ENCODE data around the gene PLA2G15.

The PLA2G15 gene

DNA sequence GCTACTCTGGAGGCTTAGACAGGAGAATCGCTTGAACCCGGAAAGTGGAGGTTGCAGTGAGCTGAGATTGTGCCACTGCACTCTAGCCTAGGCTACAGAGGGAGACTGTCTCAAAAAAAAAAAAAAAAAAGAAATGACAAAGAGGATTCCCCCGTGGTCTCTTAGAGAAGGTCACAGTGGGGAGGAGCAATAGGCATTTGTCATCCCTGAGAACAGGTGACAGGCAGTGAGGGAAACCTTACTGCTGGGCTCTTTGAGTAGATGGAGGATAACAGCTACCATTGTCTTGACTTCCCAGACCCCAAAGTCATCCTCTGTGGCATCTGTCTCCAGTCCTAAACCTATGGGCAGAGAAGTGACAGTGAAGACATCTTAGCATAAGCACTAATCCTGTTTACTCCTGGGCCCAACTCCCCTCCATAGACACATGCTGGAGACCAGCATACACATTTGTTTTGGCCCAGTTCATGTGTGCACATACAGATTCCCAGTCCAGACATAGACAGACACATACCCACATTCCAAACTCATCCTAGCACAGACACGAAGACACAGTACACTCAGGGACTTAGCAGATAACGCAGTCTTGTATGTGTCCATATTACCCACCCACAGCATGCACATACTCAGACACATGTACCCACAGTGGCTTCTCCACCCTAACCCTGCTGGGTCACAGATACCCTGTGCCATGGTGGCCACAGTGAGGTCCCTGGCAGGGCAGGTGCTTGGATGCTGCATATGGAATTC lies 11.9 kb upstream of the PLA2G15 start:
- DNase-seq: no peak

DNA sequence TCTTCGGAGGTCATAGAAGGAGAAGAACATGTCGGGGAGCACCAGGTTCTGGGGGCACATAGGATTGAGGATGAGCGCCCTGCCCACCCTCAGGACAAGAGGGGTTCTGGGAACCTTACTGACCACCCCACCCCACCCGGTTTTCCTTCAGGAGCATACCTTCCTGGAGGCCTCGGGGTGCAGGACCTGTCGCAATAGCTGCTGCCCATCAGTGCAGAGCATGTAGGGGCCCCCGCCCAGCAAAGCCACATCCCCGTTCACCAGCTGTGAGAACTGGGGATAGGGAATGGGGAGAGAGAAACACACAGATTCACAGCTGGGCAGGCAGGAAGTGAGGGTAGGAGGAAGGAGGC lies 11.4 kb upstream of the PLA2G15 start:
- DNase-seq: no peak

DNA sequence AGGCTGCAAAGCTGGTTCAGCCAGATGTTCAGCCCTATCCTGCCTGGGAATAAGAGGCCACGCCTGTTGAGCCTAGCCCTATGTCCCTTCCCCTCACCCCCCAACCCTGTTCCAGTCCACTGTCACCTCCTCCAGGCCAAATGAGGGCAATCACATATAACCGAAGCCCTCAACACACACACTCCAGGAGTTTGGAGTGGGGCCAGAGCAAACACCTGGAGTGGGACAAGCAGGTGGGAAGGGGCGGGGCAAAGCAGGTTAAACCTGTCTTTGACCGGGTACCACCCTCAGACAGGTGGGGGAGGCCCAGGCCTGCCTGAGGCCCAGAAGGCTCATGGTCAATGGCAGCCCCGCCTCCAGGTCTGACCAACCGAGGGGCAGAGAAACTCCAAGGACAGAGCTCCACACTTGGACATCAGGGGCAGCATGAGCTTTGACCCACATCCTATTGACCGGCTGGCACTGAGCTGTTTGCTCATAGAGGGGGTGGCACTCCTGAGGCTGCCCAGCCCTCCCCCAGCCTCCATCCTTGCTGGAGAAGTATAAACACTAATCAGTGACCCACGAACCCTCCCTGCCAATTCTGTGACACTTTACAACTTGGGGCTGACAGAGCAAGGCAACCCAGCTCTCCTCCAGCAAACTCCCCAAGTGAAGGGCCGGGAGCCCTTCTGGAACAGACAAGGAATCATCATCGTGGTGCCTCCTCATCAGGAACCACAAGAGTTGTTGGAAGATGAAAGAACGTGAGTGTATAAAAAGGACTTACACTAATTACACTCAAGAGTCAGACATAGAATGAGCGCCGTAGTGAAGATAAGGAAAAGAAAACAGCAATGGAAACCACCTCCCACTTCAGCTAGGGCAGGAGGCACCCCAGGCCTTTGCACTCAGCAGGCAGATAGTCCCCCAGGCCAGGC lies 10.7 kb upstream of the PLA2G15 start:
- peak; percentile 96 for DNase-seq

DNA sequence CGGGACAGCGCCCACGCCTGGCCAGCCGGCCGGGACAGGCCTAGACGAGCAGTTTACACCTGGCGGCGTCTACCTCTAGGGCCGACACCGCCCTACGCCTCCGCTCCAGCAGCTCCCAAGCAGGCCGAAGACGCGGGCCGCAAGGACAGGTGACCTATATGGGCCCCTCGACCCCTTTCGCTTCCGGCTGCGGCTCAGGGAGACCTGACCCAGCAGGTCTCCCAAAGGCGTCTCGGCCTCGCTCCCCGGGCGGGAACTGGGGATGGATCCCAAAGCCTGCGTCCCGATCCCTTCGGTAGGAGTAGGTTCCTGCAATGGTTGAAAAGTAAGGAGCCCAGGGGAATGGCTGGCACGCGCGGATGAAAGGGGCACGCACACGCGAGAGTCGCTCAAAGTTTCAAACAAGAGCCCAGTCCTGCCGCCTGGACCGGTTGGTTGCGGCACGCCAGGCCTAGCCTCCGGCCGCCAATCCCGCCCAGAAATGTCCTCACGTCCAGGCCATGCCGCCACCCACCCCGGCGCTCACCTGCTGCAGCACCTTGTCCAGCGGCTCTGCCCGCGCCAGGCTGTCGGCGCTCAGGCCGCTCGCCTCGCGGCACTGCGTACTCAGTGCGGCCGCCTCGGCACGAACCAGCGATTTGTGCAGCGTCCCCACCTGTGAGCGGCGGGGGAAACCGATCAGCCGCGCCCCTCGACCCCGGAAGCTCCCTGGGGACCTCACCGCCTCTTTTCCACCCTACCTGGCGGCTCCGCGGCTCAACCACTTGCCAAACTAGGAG lies 9.9 kb upstream of the PLA2G15 start:
- no peak for DNase-seq

DNA sequence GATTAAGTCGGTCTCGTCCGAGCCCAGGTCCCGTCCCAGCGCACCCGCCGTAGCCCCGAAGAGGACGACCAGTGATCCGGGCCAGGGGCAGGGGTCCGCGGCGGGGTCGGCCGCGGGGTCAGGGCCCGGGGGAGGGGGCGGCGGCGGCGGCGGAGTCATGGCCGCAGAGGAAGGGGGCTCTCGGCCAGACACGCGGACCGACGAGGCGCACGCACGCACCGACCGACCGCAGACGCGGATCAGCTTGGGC lies 9.4 kb upstream of the PLA2G15 start, which contains the start of gene ESRP2:
TSS of gene ESRP2 (minus strand) at position 241 of the 250 bp plus-strand sequence. CDS start at position 159, 82 bp downstream.
- DNase-seq: no peak

DNA sequence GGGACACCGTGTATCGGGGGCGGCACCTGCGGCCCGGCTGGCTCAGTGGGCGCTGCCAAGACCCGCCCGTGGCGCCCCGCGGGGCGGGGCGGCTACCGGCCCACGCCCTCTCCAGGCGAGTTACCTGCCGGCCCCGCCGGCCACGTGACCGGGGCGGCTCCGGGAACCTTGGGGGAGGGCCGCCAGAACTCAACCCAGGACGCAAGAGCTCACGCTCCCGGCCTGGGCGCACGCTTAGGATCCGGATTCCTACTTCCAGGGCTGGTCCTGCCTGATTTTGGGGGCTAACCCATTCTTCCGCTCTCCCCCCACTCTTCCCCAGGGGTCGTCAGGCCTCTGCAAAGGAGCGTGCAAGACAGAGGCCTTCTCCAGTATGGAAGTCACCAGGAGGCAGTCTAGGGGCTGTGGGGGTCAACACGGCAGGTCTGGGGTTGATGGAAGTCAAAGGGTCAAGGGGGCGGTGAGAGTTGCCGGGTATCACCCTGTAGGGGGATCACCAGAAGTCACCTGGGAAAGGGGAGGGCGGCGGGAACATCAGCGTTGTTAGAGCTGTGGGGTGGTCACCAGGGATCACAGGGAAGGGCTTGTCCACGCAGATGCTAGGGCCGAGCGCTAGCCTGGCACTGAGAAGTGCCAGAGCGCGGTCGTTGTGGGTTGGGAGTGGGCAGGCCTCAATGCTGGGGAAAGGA lies 8.9 kb upstream of the PLA2G15 start:
- peak; percentile 76 for DNase-seq

DNA sequence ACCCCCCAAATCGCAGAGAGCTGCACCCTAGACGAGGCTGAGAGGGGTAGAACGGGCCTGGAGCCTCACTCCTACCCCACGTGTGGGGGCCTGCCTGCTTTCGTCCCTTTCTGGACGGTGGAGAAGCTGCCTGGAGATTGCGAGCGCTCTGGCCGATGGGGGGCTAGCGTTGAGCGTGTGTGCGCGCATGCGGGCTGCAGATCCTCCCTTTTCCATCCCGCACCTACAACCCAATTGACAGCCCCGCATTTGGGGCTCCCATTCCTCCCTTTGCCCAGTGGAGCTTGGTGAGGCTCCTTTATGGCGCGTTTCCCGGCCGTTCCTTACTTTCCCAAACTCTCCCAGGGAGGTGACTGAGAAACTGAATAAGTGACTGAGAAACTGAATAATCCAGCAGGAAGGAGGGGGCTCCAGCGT lies 8.3 kb upstream of the PLA2G15 start:
- DNase-seq: no peak

DNA sequence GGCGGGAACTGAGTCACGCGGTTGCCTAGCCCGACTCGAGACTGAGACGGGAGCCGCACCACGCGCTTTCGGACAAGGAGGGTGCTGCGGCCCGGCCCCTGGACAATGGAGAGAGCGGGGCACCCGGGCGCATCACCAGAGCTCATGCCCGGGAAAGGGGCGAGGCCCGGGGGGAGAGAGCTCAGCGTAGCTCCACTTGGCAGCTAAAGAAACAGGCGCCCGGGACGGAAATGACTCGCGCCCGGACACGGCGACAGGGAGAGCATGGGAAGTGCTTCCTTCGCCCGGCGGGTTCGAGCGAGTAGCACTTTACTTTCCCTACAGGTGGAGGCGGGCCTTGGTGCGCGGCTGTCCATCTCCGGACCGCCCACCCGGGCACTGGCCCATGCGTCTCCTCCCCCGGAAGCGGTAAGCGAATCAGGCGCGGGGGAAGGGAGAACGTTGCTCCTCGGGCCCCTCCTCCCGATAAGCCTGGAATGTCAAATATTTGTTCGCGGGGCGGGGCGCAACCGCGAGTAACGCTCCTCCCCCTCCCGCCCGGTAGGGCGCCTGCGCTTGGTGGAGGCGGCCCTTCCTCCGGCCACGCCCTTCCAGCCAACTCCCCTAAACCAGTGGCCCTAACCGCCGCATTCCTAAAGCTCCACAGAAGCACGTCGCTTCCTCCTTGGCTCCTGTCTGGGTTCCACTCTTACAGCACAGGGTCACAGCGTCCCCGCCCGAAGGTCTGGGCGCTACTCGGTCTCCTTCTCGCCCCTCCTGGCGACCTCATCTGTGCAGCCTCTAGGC lies 7.7 kb upstream of the PLA2G15 start:
- peak; percentile 99 for DNase-seq

DNA sequence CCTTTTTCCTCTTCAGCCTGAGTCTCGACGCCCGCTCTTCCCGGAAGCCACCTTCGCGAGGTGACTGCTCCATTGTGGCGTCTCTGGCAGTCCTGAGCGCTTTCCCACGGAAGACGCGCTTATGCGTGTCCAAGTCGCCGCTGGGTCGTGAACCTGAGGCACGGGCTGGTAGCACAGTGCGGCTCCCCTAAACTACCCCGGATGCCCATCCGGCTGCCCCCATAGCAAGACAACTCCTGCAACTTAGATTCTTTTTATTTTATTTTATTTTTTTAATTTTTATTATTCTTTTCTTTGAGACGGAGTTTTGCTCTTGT lies 7.2 kb upstream of the PLA2G15 start:
- DNase-seq: no peak

DNA sequence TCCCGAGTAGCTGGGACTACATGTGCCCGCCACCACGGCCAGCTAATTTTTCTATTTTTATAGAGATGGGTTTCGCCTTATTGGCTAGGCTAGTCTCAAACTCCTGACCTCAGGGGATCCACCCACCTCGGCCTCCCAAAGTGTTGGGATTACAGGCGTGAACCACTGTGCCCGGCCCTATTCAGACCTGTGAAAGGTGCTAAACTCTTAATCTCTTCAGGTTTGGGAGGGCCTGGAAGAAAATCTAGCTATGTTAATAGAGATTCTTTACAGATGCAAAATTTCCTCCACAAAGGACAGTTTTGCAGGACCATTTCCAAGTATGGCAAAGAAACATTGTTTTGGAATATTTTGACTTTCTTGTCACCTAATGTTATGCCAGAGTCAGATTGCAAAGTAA lies 3.1 kb upstream of the PLA2G15 start:
- DNase-seq: no peak

DNA sequence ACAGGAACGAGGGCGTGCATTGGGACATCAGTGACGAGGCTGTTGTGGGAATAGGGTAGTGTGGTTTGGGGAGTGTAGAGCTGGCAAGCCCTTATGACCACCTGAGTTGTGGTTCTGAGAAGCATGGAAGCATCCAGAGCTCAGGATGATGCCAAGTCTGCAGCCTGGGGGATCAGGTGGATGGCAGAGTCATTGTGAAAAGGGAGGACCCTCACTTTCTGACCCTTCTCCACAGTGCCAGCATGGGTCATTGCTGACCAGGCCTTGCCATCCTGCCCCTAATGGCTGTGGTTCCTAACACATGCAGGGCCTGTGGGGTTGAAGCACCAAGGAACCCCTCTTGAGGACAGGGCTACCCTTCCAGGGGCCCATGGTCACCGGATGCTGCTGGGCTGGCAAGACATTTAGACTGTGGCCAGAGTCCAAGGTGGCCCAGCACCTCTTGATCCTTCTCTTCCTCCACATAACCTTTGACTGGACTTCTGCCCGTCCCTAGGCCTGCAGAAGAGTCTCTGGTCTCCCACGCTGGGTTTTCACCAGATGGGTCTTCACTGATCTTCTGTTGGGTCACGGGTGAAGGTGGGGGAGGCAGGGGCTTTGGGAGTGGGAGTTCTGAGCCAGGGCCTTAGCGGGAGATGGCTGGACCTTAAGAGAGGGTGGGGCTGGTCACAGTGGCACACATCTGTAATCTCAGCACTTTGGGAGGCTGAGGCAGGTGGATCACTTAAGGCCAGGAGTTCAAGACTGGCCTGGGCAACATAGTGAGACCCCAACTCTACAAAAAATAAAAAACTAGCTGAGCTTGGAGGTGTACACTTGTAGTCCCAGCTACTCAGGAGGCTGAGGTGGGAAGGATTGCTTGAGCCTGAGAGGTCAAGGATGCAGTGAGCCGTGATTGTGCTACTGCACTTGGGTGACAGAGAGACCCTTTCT lies 2.0 kb upstream of the PLA2G15 start:
- DNase-seq: no peak

DNA sequence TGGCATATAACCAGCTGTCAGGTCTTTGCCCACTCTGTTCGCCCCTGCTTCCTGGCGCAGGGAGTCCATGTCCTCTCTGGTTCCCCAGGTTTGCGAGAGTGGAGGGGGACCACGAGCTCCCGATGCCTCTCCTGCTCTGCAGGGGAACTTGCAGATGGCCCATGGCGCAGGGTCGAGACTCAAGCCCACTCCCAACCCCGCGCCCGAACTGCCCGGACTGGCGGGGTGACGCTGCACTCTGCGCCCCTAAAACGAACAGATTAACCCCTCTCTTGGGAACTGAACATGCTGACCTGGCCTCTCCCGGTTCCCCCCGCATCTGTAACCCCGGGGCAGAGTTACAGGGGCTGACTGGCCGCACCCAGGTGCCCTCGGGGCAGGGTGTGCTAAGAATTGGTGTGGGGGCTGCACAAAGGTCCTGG lies 681 bp upstream of the PLA2G15 start:
- DNase-seq: no peak

DNA sequence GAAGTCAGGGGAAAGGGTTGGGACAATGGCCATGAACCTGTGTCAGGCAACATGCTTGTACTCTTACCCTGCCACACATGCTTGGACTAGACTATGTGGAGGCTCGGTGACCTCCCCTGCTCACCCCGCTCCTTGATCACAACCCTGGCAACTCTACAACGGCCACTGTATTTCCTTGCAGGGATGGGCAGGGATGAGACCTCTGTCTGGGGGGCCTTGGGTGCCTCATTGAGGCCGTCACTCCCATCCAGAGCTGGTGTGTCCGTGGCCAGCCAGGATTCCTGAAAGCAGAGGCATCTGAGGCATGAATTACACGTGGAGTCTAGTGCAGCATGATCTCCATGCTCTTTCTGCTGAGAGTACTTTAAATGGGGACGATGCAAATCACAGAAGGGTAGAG lies 948 bp downstream of the PLA2G15 start:
- no peak for DNase-seq

DNA sequence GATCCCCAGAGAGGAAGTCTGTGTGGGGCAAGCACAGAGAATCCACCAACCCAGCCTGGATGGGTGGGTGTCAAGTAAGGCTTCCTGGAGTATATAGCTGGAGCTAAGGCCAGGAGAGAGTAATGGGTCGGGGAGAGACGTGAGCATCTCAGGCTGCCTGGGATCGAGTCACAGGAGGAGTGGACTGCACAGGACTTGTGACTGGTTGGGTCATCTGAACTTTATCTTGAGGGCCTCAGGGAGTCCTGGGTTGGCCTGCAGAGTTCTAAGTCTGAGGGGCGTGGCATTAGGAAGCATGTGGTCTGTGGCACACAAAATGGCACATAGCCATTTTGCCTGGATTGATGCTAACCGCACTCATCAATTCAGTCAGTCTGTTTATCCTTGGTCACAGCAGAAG lies 1.5 kb downstream of the PLA2G15 start:
- no peak for DNase-seq

DNA sequence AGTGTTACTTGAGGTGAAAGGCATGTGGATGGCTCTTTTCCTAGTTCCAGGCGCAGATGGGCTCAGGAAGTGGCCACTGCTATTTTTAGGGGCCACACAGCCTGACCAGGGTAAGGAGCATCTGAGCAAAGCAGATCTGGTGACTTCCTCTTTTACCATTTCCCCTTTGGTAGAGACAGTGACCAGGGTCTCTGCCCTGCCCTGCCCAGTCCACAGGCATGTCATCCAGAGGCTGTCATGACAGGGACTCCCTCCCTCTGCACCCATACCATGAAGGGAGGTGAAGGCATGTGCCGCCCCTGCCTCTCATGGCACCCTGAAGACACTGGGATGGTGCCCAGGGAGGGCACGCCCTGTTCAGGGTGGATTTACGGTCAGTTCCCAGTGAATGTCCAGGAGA lies 2.2 kb downstream of the PLA2G15 start:
- DNase-seq: no peak

DNA sequence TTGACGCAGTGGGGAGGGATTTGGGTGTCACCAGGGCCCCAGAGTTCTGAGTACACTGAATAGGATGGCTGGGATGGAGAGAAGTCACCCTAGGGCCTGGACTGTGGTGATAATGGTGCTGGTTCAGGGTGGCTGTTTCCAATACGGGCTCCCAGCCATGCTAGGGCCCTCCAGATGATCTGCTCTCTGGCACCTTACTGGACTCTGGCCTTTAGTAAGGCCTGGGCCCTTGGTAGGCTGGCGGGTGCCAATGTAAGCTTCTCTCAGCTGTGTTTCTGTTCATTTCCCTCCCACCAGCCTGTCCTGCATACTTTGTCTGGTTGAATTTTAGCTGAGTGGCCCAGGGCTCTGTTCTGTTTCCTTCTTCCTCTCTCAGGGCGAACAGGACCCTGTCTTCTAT lies 2.8 kb downstream of the PLA2G15 start:
- no peak for DNase-seq

DNA sequence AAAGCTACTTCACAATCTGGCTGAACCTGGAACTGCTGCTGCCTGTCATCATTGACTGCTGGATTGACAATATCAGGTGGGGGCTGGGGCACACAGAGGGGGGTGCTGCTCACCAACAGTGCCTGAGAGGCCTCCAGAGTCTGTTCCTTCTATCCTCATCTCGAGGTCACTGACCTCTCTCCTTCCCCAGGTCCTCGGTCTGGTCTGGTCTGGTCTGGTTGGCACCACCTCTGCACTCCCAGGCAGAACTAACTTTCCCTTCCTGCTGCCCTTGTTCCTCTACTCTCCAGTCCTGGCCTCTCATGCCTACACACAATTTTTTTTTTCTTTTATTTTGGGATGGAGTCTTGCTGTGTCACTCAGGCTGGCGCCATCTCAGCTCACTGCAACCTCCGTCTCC lies 4.2 kb downstream of the PLA2G15 start:
- no peak for DNase-seq

DNA sequence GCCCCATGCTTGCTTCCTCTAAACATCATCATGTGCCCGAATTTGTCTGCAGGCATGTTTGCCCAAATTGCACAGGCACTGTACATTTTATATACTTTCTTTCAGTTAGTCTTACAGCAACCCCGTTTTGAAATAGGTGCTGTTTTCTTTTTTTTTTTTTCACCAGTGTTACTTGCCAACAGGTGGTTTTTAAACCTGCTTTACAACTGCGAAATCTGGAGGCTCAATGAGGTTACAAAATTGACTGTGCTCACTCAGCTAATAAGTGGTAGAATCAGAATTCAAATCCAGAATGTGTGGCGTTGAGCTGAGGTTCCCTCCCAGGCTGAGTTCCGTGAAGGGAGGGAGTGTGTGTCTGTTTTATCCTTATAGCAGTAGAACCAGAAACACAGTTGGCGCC lies 5.8 kb downstream of the PLA2G15 start:
- DNase-seq: no peak

DNA sequence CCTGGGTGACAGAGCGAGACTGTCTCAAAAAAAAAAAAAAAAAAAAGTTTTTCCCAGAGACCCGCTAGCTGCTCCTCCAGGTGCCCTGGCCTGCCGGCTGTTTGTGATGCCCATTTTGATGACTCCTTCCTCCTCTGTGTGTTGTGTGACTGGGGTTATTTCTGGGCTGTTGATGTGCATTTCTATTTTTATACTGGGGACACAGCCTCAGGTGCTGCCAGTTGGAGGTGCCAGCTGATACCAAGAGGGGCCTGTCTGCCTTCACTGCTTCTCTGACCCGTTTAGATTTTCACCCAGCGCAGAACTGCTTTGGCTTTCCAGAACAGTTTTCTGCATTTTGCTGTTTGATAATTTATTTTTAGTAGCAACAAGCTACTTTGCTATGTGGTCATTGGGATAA lies 6.7 kb downstream of the PLA2G15 start:
- no peak for DNase-seq

DNA sequence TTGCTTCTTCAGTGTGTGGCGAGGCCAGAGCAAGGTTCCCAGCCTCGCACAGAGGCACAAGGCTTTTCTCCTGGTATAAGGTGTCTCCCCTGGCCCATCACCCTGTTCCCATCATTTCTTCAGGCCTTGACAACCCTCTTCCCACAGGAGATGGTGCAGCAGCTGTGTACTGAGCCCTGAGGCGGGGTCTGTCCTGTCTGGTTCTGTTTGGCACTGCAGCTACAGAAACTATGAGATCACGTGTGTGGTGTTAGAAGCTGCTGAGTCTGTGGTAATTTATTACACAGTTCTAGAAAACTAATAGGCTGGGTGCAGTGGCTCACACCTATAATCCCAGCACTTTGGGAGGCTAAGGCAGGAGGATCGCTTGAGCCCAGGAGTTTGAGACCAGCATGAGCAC lies 7.2 kb downstream of the PLA2G15 start:
- no peak for DNase-seq

DNA sequence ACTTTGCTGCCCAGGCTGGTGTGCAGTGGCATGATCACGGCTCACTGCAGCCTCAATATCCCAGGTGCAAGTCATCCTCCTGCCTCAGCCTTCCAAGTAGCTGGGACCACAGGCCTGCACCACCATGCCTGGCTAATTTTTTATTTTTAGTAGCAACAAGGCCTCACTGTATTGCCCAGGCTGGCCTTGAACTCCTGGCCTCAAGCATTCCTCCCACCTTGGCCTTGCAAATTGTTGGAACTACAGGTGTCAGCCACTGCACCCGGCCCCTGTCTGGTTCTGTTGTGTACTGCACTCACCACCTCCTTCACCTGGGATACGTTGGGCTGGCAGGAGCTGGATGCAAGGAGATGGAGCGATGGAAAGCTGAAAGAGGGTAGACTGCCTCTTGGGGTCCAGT lies 8.5 kb downstream of the PLA2G15 start:
- DNase-seq: no peak
